Keratinocyte (primary cell): ENCODE measurements around the gene NPTX2. TPM values are rescaled to one million over a fixed set of nuclear protein-coding genes. Genes with fewer than 3 reads are reported as not detected.
A peak's percentile ranks its signal among the peaks of the same experiment; 100 is the strongest.

Experiments
- DNase-seq: peaks from one replicate; pipeline ENCODE4 v3.0.0-alpha.2; 2011; ENCODE audit warnings: low read depth, missing footprints, low spot score
- FAIRE-seq: peaks from 2 replicates; lab custom pipeline; 2011; peaks lifted over from hg19 to GRCh38; lab: Jason Lieb, UNC
- H2AFZ ChIP-seq: 2 replicates; pipeline ENCODE4 v1.6.0; 2012; ENCODE audit warnings: low read length, control low read depth, inconsistent platforms; ENCODE audit not compliant: control insufficient read depth
- H3K27ac ChIP-seq: 2 replicates; pipeline ENCODE4 v1.5.1; 2011; ENCODE audit warnings: low read length; ENCODE audit not compliant: control insufficient read depth, insufficient read depth
- H3K27me3 ChIP-seq: 3 replicates; pipeline ENCODE4 v1.6.0; 2011; ENCODE audit warnings: low read length; ENCODE audit not compliant: control insufficient read depth, insufficient read depth; ENCODE audit errors: extremely low read depth
- H3K36me3 ChIP-seq, 2 experiments: 2 replicates in 1 of 2; 3 replicates in 1 of 2; pipeline ENCODE4 v1.5.1; 2011; ENCODE audit warnings: low read length in 2 of 2, mild to moderate bottlenecking in 1 of 2; ENCODE audit not compliant: control insufficient read depth in 2 of 2, insufficient read depth in 2 of 2; ENCODE audit errors: extremely low read depth in 1 of 2
- H3K4me1 ChIP-seq: 3 replicates; pipeline ENCODE4 v1.5.1; 2011; ENCODE audit warnings: low read length; ENCODE audit not compliant: control insufficient read depth, insufficient read depth; ENCODE audit errors: extremely low read depth
- H3K4me2 ChIP-seq: 3 replicates; pipeline ENCODE4 v1.6.0; 2011; ENCODE audit warnings: low read depth, low read length; ENCODE audit not compliant: control insufficient read depth, insufficient read depth; ENCODE audit errors: extremely low read depth
- H3K4me3 ChIP-seq, 3 experiments: fragments of 200-600 bp in 1 of 3; sonication (generic) in 1 of 3; 2 replicates in 2 of 3; 3 replicates in 1 of 3; pipeline ENCODE4 v1.5.1; 2011 to 2016; ENCODE audit warnings: low read length in 3 of 3, mild to moderate bottlenecking in 3 of 3, control low read depth in 2 of 3, inconsistent platforms in 1 of 3, low read depth in 1 of 3, mixed read lengths in 1 of 3, mixed run types in 1 of 3, moderate library complexity in 1 of 3; ENCODE audit not compliant: control insufficient read depth in 2 of 3, insufficient read depth in 2 of 3; ENCODE audit errors: extremely low read depth in 1 of 3
- H3K79me2 ChIP-seq: 2 replicates; pipeline ENCODE4 v1.6.0; 2012; ENCODE audit warnings: low read length; ENCODE audit not compliant: control insufficient read depth, insufficient read depth
- H3K9ac ChIP-seq: 3 replicates; pipeline ENCODE4 v1.6.0; 2011; ENCODE audit warnings: low read length; ENCODE audit not compliant: control insufficient read depth, insufficient read depth; ENCODE audit errors: extremely low read depth
- H3K9me1 ChIP-seq: 3 replicates; pipeline ENCODE4 v1.6.0; 2011; ENCODE audit warnings: low read length; ENCODE audit not compliant: control insufficient read depth, insufficient read depth; ENCODE audit errors: extremely low read depth
- H3K9me3 ChIP-seq: 2 replicates; pipeline ENCODE4 v1.5.1; 2012; ENCODE audit warnings: low read depth, low read length; ENCODE audit not compliant: control insufficient read depth
- H4K20me1 ChIP-seq: 3 replicates; pipeline ENCODE4 v1.6.0; 2011; ENCODE audit warnings: low read length; ENCODE audit not compliant: control insufficient read depth, insufficient read depth; ENCODE audit errors: extremely low read depth
- CTCF ChIP-seq, 3 experiments: IDR thresholded peaks in 1 of 3; conservative IDR thresholded peaks in 1 of 3; optimal IDR thresholded peaks in 1 of 3; 2 replicates in 2 of 3; 3 replicates in 1 of 3; pipeline versions ENCODE3 to v1.5.1; 2011; ENCODE audit warnings: low read length in 3 of 3, mild to moderate bottlenecking in 3 of 3, moderate library complexity in 2 of 3, control low read depth in 1 of 3, inconsistent platforms in 1 of 3; ENCODE audit not compliant: insufficient read depth in 2 of 3; ENCODE audit errors: extremely low read depth in 1 of 3
- EZH2 ChIP-seq: IDR thresholded peaks from one replicate; pipeline ENCODE4 v1.6.1; 2012; ENCODE audit warnings: inconsistent platforms, mild to moderate bottlenecking, low read length, moderate library complexity
- dilution Hi-C: fragments of 300-500 bp; cut with MboI; formaldehyde crosslinking; loops from one replicate; pipeline ENCODE4 v1.7.0; 2020; ENCODE audit warnings: low sequenced_read_pairs; ENCODE audit not compliant: extremely low pct_ligation_motif_present
- polyA plus RNA-seq, 5 experiments: library from polyadenylated mRNA; depleted of rRNA in 3 of 5; stranded (reverse) in 3 of 5; stranded (forward) in 1 of 5; unstranded in 1 of 5; fragments of >200 nt; gene quantifications; 1 replicate in 1 of 5; 2 replicates in 3 of 5; 3 replicates in 1 of 5; pipeline versions ENCODE4 v1.2.1 to v1.2.3, GENCODE V29; 2011 to 2012; ENCODE audit warnings: missing spikeins in 2 of 5, low read depth in 1 of 5, low replicate concordance in 1 of 5

Gene NPTX2
- polyA plus RNA-seq, 1 donor (not counting 4 experiments of a cell fraction or from before 2014, with no cell fraction given) = not detected

- Histone ChIP-seq H3K4me3 (no peak overlapping the region), H3K36me3 (no peaks in the 10 kb centered on the region), H3K9me1 (no peaks in the 10 kb centered on the region), H3K4me1 (no peaks in the 10 kb centered on the region), H3K27ac (no peak overlapping the region), H3K27me3 (peaks cover 35% of the 10 kb centered on the region), H2AFZ (no peak overlapping the region), H3K9ac (no peak overlapping the region), H3K4me2 (no peak overlapping the region), H4K20me1 (no peaks in the 10 kb centered on the region), H3K9me3 (no peaks in the 10 kb centered on the region), H3K79me2 (no peaks in the 10 kb centered on the region)
- dilution Hi-C loops = no loop called here
- TF ChIP-seq CTCF (optimal IDR thresholded peaks at IDR 0.05 in 1 of 3, IDR thresholded peaks at IDR 0.05 in 1 of 3, conservative IDR thresholded peaks at IDR 0.05 in 1 of 3; ENCODE audit: extremely low read depth in 1 of 3, insufficient read depth in 2 of 3, low read length in 3 of 3) (no peak), EZH2 (peak; percentile 69)
- no peak for FAIRE-seq
- no peak for DNase-seq
Observed at GRCh38 chr7:98617960-98618418, 904 bp downstream of the NPTX2 start.

DNA sequence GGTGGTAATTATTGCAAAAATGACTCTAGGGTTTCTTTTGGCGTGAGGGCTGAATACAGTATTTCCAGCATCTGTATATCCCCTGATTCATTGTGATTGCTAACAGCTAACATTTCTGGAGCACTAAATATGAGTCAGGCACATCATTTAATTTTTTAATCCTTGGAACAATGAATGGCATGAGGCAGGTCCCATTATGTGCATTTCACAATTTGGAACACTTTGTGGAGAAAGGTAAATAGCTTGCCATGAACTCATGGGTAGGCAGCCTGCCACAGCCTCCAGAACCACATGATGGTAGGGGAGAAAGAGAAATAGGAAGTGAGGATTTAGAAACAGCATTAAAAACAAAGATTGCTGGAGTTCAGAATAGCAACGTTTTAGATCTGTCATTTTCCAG, 1.7 kb downstream of the NPTX2 start:
- no peak overlapping the region for H3K4me2 ChIP-seq

More for the DNA sequence above, 1.7 kb downstream of the NPTX2 start:
- Histone ChIP-seq H3K79me2 (no peaks in the 10 kb centered on the region), H3K27ac (no peak overlapping the region), H4K20me1 (no peaks in the 10 kb centered on the region), H3K4me3 (no peak overlapping the region), H3K9ac (no peak overlapping the region), H3K36me3 (no peaks in the 10 kb centered on the region), H2AFZ (no peak overlapping the region), H3K4me1 (no peaks in the 10 kb centered on the region), H3K9me3 (no peaks in the 10 kb centered on the region), H3K27me3 (peaks cover 35% of the 10 kb centered on the region), H3K9me1 (no peaks in the 10 kb centered on the region)
- no peak for TF ChIP-seq EZH2
- DNase-seq (no peak), FAIRE-seq (no peak)
- dilution Hi-C loops = no loop called here
